Muscle of leg (tissue), 11 donors: ENCODE data around the gene MPIG6B. TPM values are rescaled to one million over a fixed set of nuclear protein-coding genes. Genes with fewer than 3 reads are reported as not detected.

ENCODE experiments used
- DNase-seq: peaks from one replicate; pipeline ENCODE4 v3.0.0; 2013
- H3K27ac ChIP-seq: one replicate; pipeline ENCODE4 v1.5.1; 2013; ENCODE audit warnings: mild to moderate bottlenecking, low read length, control low read depth
- H3K27me3 ChIP-seq: one replicate; pipeline ENCODE4 v1.6.1; 2013; ENCODE audit warnings: low read length; ENCODE audit not compliant: control insufficient read depth, insufficient read depth
- H3K36me3 ChIP-seq: one replicate; pipeline ENCODE4 v1.6.1; 2013; ENCODE audit warnings: low read length; ENCODE audit not compliant: control insufficient read depth, insufficient read depth
- H3K4me1 ChIP-seq: one replicate; pipeline ENCODE4 v1.6.1; 2013; ENCODE audit warnings: low read length; ENCODE audit not compliant: control insufficient read depth, insufficient read depth
- H3K4me3 ChIP-seq: one replicate; pipeline ENCODE4 v1.5.1; 2013; ENCODE audit warnings: low read length, control low read depth
- H3K9me3 ChIP-seq: replicated peaks from 2 replicates; pipeline ENCODE4 v1.6.1; 2013; ENCODE audit warnings: low read depth, low read length; ENCODE audit not compliant: control insufficient read depth
- WGBS: methylation state at CpG from one replicate; pipeline ENCODE4 v1.1.5; 2013; ENCODE audit warnings: missing lambda C conversion rate; ENCODE audit not compliant: insufficient coverage; 5-methylcytosine and 5-hydroxymethylcytosine counted together
- polyA plus RNA-seq, 8 donors: library from polyadenylated mRNA; unstranded; fragments of 120-200 nt; gene quantifications; one replicate each; pipeline versions ENCODE4 v1.2.1 to v1.2.3, GENCODE V29; 2013; ENCODE audit warnings: inconsistent platforms in 1 of 8, low replicate concordance in 1 of 8; ENCODE audit not compliant: insufficient read length in 8 of 8, insufficient read depth in 1 of 8
- total RNA-seq: library from RNA; stranded (reverse); fragments of 120-200 nt; gene quantifications from one replicate; pipeline ENCODE4 v1.2.4, GENCODE V29; 2013

The MPIG6B gene
- total and polyA plus RNA-seq, 9 donors, result 0.09 to 1.2 (median 0.73) TPM

DNA sequence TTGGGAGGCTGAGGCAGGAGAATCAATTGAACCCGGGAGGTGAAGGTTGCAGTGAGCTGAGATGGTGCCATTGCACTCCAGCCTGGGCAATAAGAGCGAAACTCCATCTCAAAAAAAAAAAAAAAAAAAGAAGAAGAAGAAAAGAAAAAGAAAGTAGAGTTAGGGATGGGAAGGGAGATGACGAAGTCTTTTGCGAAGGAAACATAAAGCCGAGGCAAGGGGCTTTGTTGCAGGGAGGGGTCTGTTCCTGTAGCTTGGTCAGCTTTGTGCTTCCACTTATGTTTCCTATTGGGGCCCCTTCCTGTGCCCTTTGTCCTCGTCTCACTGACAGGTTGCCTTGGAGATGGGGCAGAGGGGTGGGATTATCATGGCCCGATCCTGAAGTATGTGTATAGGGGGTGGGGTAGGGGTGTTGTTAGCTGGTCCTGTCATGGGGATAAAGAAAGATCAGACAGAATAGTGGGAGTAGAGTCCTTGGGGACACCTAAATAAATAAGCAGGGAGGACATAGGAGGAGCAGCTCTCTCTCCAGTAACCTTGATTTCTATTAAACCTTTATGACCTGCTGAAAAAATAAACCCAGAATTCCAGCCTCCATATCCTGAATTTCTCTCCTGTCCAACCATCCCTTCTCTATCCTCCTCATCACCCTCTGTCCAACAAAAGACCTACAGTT is 14.3 kb downstream of the MPIG6B start:
- 61% methylated on average over 5 of the region's 7 CpGs for WGBS
- peaks cover 49% of the 10 kb centered on the region for H3K4me1 ChIP-seq

DNA sequence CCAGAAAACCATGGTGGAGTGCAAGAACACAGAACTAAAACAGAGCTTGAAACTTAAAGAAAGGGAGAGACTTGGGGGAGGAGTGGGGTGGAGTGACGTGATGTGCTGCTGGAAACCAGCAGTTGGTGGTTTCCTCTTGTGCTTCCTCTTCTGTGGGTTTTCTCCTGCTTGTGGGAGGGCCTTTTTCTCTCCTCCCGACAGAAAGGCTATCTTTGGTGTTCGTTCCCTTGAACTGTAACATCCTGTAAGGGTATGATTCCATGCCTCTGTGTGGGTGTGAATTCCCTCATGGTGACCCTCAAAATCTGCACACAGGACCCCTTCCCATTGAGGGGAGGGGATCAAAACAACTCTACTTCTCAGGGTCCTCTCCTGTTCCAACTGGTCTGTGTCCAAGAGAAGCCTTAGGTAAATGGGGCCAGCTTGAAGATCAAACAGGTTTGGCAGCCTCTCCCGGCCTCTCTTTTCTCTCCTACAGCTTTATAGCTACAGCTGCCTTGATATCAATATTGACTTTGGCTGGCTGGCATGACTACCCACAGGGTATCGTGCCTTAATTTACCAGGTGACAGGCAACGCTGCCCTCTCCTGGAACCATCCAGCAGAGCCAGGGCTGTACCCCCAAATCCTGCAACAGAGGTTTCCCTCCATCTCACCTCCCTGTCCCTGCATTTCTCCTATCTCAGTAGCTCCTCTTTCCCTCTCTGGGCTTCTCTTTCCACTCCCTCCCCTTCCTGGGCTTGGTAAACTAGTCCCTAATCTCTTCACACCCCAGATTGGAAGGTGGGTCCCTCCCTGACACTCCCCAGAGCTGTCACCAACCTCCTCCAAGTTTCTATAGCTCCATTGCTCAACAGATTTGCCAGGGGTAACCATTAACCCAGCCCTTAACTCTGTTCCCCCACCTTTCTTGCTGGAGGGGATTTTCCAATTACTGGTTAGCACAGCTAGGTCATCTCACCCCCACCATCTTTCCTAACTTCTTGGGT is 15.1 kb downstream of the MPIG6B start:
- WGBS, result 34% methylated on average over 4 of the region's 6 CpGs
- Histone ChIP-seq H3K4me1 (peaks cover 49% of the 10 kb centered on the region), H3K27me3 (no peaks in the 10 kb centered on the region), H3K4me3 (no peak overlapping the region), H3K27ac (peak overlapping the region; percentile 97), H3K36me3 (peaks cover 35% of the 10 kb centered on the region), H3K9me3 (no peaks in the 10 kb centered on the region)
- DNase-seq, result peak; percentile 90

More for the DNA sequence above, 14.3 kb downstream of the MPIG6B start:
- DNase-seq, result peak; percentile 77
- H3K27me3 ChIP-seq, result no peaks in the 10 kb centered on the region
- H3K9me3 ChIP-seq, result no peaks in the 10 kb centered on the region
- H3K27ac ChIP-seq, result peak overlapping the region; percentile 97
- no peak overlapping the region for H3K4me3 ChIP-seq
- H3K36me3 ChIP-seq, result peaks cover 35% of the 10 kb centered on the region

DNA sequence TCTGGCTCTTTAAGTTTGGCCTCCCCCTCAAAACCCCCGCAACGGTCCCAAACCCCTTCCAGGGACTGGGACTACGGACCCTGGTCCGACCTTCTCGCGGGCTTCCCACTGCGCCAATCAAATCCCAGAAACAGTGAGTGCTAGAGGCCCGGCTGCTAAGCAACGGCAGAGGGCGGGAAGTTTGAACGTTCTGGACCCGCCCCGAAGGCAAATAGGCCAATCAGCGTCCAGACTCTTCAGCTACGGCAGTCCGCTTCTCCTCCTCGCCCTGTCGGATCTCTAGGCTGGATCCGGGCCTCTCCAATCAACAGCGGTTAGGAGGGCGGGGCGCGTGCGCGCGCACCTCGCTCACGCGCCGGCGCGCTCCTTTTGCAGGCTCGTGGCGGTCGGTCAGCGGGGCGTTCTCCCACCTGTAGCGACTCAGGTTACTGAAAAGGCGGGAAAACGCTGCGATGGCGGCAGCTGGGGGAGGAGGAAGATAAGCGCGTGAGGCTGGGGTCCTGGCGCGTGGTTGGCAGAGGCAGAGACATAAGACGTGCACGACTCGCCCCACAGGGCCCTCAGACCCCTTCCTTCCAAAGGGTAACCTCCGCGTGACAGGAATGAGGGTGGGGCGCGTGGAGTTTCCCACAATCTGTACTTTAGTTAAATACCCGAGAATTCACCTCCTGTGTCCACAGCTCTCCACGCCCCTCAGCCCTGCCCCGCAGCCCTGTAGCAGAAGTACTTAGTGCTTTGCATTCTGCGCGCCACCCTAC is 16.6 kb downstream of the MPIG6B start, which contains the start of gene MSH5:
Gene MSH5 (plus strand): TSS at position 367 of the 758 bp plus-strand sequence. CDS start 462 bp downstream, outside the sequence.
- H3K9me3 ChIP-seq, result no peaks in the 10 kb centered on the region
- H3K4me1 ChIP-seq, result peaks cover 40% of the 10 kb centered on the region
- DNase-seq, result peak; percentile 100
- H3K36me3 ChIP-seq, result peaks cover 26% of the 10 kb centered on the region
- under 1% methylated on average over 56 of the region's 58 CpGs for WGBS
- H3K4me3 ChIP-seq, result peak within 1 kb of the TSS; percentile 96
- H3K27me3 ChIP-seq, result no peaks in the 10 kb centered on the region
- H3K27ac ChIP-seq, result peak within 1 kb of the TSS; percentile 97

DNA sequence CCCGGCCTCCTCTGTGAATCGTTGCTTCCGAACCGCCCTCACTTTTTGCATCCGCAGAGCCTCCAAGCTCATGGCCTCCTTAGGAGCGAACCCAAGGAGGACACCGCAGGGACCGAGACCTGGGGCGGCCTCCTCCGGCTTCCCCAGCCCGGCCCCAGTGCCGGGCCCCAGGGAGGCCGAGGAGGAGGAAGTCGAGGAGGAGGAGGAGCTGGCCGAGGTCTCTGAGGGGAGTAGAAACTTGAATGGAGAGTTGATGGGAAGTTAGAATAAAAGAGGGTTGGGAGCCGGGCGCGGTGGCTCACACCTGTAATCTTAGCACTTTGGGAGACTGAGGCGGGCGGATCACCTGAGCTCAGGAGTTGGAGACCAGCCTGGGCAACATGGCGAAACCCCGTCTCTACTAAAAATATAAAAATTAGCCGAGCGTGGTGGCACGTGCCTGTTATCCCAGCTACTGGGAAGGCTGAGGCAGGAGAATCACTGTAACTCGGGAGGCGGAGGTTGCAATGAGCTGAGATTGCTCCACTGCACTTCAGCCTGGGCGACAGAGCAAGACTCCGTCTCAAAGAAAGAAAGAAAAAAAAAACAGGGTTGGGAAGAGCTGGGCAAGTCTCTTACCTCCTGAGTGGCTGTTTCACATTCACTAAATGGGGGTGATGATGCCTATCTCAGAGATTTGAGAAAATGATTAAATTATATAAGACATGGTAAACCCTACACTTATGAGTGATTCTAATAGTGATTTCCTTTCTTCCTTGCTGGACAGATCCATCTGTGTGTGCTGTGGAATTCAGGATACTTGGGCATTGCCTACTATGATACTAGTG is 17.4 kb downstream of the MPIG6B start:
- H3K27ac ChIP-seq, result peak overlapping the region; percentile 84

DNA sequence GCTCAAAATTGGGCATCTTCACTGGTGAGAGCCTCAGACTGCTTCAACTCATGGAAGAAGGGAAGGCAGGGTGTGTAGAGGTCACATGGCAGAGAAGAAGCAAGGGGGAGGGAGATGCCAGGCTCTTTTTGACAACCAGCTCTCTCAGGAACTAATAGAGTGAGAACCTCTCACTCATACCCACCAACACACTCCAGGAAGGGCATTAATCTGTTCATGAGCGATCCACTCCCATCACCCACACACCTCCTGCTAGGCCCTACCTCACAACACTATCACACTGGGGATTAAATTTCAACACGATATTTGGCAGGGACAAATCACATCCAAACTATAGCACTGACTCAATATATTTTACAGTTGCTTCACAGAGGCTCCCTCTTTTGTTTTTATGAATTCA is 18.6 kb downstream of the MPIG6B start:
- no peaks in the 10 kb centered on the region for H3K27me3 ChIP-seq
- 86% methylated on average over 1 of the region's 2 CpGs for WGBS

More for the DNA sequence above, 17.4 kb downstream of the MPIG6B start:
- no peaks in the 10 kb centered on the region for H3K9me3 ChIP-seq
- peaks cover 26% of the 10 kb centered on the region for H3K36me3 ChIP-seq
- 32% methylated on average over 8 of the region's 29 CpGs for WGBS
- no peaks in the 10 kb centered on the region for H3K27me3 ChIP-seq
- DNase-seq, result peak; percentile 44
- H3K4me3 ChIP-seq, result peak overlapping the region; percentile 96
- H3K4me1 ChIP-seq, result peaks cover 36% of the 10 kb centered on the region

DNA sequence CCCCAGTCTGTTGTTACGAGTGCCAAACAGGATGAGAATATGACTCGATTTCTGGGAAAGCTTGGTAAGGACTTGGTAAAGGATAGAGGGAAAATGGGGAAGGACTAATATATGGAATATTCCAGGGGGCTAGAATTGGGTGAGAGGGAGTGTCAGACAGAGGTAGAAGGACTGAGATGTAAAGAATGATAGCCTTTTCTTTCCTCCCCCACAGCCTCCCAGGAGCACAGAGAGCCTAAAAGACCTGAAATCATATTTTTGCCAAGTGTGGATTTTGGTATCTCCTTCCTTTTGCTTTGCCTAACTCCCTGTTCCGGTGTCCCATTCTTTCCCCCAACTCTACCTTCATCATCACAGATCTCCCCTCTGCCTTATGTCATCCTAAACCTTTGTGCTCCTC is 19.7 kb downstream of the MPIG6B start:
- no peak overlapping the region for H3K27ac ChIP-seq
- peaks cover 24% of the 10 kb centered on the region for H3K4me1 ChIP-seq
- no peaks in the 10 kb centered on the region for H3K27me3 ChIP-seq
- no peak for DNase-seq
- H3K36me3 ChIP-seq, result peaks cover 32% of the 10 kb centered on the region
- 72% methylated on average over 3 of the region's 3 CpGs for WGBS
- H3K9me3 ChIP-seq, result no peaks in the 10 kb centered on the region
- no peak overlapping the region for H3K4me3 ChIP-seq

More for the DNA sequence above, 18.6 kb downstream of the MPIG6B start:
- Histone ChIP-seq H3K4me3 (no peak overlapping the region), H3K36me3 (peaks cover 26% of the 10 kb centered on the region), H3K4me1 (peaks cover 32% of the 10 kb centered on the region), H3K9me3 (no peaks in the 10 kb centered on the region), H3K27ac (no peak overlapping the region)
- no peak for DNase-seq

DNA sequence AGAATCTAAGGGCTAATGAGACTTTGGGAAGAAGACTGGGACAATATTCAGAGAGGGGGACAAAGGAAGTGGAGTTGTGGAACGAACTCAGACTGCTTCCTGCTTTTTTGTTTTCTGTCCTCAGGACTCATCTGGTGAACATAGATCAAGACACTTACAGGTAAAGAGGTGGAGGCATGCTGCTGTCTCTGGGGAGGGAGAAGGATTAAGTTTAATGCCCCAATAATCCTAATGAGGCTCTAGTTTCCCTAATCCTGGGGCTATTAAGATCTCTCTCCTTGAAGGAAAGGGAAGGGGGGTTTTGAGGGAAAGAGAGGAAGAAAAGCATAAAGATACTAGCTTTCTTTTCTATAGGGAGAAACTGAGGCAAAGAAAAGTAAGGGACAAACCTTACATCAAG is 21.2 kb downstream of the MPIG6B start:
- Histone ChIP-seq H3K36me3 (peaks cover 32% of the 10 kb centered on the region), H3K9me3 (no peaks in the 10 kb centered on the region), H3K4me3 (no peak overlapping the region), H3K27me3 (no peaks in the 10 kb centered on the region), H3K4me1 (peaks cover 10% of the 10 kb centered on the region), H3K27ac (no peak overlapping the region)
- WGBS, result 0% methylated on average over 1 of the region's 1 CpG
- no peak for DNase-seq

DNA sequence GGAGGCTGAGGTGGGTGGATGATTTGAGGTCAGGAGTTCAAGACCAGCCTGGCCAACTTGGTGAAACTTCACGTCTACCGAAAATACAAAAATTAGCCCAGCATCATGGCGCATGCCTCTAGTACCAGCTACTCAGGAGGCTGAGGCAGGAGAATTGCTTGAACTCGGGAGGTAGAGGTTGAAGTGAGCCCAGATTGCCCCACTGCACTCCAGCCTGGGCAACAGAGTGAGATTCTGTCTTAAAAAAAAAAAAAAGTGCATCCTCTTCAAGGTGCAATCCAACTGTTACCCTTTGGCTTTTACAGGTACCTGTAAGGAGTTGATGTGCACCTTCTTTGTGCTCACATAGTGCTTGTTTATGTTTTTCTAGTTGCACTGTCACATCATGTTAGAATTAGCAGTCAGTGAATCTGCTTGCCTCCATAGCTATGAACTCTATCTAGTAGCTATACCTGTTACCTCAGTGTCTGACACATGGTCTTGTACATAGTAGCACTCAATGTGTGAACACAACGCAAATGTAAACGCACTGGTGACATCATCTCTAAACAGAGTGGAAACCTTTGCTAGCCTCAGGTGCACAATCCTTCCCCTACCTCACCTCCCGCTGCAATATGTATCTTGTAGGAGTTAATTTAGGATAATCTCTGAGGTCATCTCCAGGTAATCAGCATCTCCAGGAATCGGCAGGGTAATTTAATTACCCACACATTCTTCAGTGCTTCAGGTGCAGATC is 26.3 kb downstream of the MPIG6B start:
- whole genome bisulfite sequencing, result 80% methylated on average over 1 of the region's 8 CpGs
- H3K4me3 ChIP-seq, result no peak overlapping the region

More for the DNA sequence above, 26.3 kb downstream of the MPIG6B start:
- H3K36me3 ChIP-seq, result peaks cover 11% of the 10 kb centered on the region
- no peaks in the 10 kb centered on the region for H3K9me3 ChIP-seq
- no peaks in the 10 kb centered on the region for H3K27me3 ChIP-seq
- no peaks in the 10 kb centered on the region for H3K4me1 ChIP-seq
- H3K27ac ChIP-seq, result no peak overlapping the region
- no peak for DNase-seq
